NCI-H1436 (cell line): ENCODE results near the gene MXD3.
"Not testable (repeated sequence)": the region's sequence is repeated elsewhere in the genome, so short reads cannot be mapped to it uniquely, and the experiment has no call there.

Source experiments
- DNase-seq: peaks from one replicate; lab custom pipeline; 2025; lab: John Stamatoyannopoulos, UW

Gene MXD3

DNA sequence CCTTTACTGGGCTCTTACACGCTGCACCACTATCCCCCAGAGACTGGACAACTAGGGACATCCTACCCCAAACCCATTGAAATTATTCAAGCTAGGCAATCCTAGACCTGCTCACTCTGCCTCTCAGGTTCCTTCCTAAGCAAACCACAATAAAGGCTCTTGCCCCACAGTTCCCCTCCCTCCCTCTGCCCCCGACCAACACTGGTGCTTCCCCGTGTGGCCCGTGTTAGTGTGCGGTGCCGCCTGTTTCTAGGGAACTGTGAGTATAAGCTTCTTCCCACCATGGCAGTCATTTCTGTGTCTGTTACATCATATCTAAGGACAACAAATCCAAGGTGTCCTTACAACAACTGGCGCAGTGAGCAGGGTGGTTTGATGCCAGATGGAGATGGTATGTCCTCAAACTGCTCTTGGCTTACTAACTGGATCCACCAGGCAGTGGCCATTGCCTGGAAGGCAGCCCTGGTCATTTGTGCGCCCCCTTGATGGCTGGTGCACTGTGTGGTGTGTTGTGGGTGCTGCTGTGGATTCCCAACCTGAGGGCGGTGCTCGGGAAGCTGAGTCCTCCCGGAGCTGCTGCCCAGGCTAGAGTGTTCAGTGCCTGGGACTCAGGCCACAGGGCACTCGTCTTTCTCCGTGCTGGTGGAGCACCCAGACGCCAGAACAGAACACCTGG is 8.4 kb upstream of the MXD3 start:
- no peak for DNase-seq

- no peak for DNase-seq
Measured at GRCh38 chr5:177317959-177318377, 6.3 kb upstream of the MXD3 start.

DNA sequence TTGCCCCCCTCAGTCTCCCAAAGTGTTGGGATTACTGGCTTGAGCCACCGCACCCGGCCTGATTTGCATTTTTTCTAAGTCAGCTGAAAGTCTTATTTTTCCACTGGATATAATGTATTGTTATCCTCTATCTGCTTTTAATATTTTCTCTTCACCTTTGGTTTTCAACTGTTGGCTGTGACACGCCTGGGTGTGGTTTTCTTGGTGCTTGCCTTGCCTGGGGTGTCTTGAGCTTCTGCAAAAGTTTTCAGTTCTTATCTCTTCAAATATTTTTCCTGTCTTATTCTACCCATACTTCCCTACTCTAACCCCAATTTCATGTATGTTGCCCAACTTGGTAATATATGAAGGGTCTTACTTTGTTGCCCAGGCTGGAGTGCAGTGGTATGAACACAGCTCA is 4.3 kb upstream of the MXD3 start:
- no peak for DNase-seq

- no peak for DNase-seq
Measured at GRCh38 chr5:177315411-177315810, 3.7 kb upstream of the MXD3 start.

GRCh38 chr5:177314376-177315342 is 3.0 kb upstream of the MXD3 start:
- no peak for DNase-seq

GRCh38 chr5:177313561-177314259 is 2.0 kb upstream of the MXD3 start:
- no peak for DNase-seq

GRCh38 chr5:177312649-177313181 is 1.0 kb upstream of the MXD3 start:
- no peak for DNase-seq

DNA sequence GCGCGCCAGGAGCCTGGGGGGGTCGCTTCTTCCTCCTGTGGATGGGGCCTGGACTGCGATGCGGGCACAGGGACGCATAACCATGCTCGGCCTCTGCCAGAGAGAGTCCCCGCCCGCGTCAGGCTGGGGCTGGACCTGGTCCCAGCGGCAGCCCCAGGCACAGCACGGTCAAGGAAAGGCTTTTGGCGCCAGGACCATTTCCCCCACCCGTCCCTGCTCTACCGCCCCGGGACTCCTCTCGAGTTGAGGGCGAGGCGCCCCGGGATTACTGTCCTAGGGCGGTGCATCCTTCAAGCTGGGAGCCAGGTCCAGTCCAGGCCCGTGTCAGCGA is 341 bp downstream of the MXD3 start:
- DNase-seq: no peak

DNA sequence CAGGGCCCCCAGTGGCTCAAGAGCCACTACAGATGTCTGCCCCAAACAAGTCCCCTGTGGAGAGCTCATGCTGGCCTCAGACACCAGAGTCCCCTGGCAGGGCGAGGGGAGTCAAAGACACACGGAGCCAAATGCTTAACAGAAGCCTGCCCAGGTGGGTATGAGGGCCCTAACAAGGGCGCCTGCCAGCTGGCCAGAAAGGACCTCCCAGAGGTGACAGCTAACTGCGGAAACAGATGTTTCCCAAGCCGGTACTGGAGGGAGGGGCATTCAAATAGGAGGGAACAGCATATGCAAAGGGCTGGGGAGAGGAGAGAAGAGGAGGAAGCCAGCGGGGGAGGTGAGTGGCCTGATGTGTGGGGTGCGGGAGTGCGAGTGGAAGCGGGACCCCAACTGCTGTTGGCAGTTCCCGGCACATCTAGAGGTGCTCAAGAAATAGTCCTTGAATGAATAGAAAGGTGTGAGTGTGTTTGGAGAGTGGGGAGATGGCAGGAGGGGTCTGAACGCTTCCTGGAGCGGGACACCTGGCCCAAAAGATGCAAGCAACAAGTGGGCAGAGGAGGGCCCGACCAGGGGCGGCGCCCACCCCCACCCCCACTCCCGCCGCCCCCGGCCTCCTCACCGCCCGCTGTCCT is 824 bp downstream of the MXD3 start:
- no peak for DNase-seq

DNA sequence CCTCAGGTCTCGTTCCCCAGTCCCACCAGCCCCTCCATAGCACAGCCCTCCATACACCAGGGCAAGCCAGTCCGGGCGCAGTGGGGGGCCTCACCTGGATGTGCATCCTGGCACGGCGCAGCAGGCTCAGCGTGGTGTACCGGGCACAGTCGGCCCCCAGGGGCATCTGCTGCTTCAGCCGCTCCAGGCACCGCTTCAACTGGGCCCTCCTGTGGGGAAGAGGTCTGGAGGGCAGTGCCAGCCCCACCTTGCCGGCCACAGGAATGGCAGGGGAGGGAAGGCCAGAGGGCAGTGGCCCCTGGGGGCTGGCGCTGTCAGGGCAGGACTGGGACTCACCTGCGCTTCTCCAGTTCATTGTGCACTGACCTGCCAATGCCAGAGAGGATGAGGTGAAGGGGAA is 1.4 kb downstream of the MXD3 start:
- DNase-seq: no peak

DNA sequence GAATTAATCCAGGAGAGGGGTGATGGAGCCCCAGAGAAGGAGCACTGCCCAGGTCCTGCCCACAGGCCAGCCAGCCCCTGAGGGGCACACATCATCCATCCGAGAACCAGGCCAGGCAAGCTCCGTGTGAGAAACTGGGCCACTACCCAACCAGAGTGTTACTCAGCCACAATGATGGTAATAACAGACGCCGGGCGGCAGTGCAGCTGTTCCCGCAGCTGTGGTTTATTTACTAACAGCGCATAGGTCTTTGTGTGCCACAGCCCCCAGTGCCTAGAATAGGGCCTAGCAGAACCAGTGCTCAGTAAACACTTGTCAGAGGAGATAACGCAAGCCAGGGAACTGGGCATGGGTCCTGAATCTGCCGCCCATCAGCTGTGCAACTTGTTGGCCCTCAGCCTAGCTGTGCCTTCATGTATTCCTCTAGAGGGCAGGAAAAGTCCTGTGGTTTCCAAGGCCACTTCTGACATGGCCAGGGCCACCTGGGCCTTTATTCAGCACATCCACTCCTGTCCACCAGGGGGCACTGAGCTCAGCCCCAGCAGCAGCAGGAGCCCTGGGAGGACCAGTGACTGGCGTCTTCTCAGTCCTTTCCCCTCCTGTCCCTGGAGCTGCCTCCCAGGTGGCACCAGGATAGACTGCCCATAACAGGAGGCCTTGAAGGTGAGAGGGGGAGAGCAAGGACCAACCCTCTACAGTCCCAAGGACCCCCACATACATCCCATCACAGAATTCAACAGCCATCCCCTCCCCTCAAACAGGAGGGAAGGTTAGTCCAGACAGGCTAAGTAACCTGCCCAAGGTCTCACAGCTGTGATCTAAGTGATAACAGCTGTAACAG is 2.1 kb downstream of the MXD3 start:
- peak; percentile 44 for DNase-seq

DNA sequence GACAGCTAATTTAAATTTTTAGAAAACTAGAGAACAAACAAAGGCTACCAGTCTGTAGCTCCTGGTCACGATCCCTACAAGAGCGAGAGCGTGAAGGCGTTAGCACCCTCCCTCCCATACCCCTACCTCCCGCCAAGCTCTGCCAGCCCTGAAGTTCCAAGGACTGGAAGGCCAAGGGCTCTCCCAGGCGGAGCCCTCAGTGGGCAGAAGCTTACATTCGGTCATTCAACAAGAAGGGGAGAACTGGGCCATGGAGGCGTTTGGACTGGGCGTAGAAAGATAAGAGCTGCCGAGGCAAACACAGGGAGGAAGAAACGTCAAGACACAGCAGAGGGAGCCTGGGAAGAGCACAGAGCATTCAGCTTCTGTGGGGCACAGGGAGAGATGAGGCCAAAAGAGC is 3.0 kb downstream of the MXD3 start:
- no peak for DNase-seq

- no peak for DNase-seq
Measured at GRCh38 chr5:177307544-177308363, 3.9 kb downstream of the MXD3 start.

GRCh38 chr5:177306674-177307543 is 4.8 kb downstream of the MXD3 start:
- no peak for DNase-seq

DNA sequence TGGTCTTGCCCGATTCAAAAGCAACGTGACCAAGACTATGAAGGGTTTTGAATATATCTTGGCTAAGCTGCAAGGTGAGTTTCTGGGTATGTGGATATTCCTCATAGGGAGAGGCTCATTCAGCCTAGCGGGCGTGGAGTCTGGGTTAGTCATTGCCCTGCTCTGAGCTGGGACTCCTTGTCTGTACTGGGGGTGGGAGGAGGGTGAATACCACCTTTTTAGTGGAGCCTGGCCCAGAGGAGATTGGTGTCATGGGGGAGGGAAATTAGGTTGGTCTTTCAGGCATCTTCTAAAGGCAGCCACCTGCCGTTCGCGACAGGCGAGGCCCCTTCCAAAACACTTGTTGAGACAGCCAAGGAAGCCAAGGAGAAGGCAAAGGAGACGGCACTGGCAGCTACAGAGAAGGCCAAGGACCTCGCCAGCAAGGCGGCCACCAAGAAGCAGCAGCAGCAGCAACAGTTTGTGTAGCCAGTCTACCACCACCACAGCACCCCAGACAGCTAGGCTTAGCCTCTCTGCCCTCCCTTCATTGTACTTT is 5.5 kb downstream of the MXD3 start:
- DNase-seq: not testable (repeated sequence)

GRCh38 chr5:177304392-177305119 is 7.1 kb downstream of the MXD3 start:
- no peak for DNase-seq

GRCh38 chr5:177303925-177304391 is 7.7 kb downstream of the MXD3 start:
- DNase-seq: no peak
